ENCODE results near the gene ANXA10.

- TF ChIP-seq, protein P1, sequence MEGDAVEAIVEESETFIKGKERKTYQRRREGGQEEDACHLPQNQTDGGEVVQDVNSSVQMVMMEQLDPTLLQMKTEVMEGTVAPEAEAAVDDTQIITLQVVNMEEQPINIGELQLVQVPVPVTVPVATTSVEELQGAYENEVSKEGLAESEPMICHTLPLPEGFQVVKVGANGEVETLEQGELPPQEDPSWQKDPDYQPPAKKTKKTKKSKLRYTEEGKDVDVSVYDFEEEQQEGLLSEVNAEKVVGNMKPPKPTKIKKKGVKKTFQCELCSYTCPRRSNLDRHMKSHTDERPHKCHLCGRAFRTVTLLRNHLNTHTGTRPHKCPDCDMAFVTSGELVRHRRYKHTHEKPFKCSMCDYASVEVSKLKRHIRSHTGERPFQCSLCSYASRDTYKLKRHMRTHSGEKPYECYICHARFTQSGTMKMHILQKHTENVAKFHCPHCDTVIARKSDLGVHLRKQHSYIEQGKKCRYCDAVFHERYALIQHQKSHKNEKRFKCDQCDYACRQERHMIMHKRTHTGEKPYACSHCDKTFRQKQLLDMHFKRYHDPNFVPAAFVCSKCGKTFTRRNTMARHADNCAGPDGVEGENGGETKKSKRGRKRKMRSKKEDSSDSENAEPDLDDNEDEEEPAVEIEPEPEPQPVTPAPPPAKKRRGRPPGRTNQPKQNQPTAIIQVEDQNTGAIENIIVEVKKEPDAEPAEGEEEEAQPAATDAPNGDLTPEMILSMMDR (conservative IDR thresholded peaks at IDR 0.05; ENCODE audit: low read depth in 2 of 2) = no peak
- TF ChIP-seq CREB1 (CRISPR knock-in tag; IDR thresholded peaks at IDR 0.05; ENCODE audit: low read depth) (no peak), EZH2phosphoT487 (IDR thresholded peaks at IDR 0.05; ENCODE audit: unreplicated experiment) (no peak), NANOG (IDR thresholded peaks at IDR 0.05; ENCODE audit: borderline replicate concordance) (no peak), JUNB (IDR thresholded peaks at IDR 0.05; ENCODE audit: unreplicated experiment) (no peak)
- TF ChIP-seq, protein P2, sequence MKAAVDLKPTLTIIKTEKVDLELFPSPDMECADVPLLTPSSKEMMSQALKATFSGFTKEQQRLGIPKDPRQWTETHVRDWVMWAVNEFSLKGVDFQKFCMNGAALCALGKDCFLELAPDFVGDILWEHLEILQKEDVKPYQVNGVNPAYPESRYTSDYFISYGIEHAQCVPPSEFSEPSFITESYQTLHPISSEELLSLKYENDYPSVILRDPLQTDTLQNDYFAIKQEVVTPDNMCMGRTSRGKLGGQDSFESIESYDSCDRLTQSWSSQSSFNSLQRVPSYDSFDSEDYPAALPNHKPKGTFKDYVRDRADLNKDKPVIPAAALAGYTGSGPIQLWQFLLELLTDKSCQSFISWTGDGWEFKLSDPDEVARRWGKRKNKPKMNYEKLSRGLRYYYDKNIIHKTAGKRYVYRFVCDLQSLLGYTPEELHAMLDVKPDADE (IDR thresholded peaks at IDR 0.05) = no peak
Observed at GRCh38 chr4:168220893-168221292, 128.6 kb downstream of the ANXA10 start.

Data from GM23338 (cell line).